ENCODE results near the gene GCDH. TPM values are rescaled to one million over a fixed set of nuclear protein-coding genes. Genes with fewer than 3 reads are reported as not detected.
A peak's percentile ranks its signal among the peaks of the same experiment; 100 is the strongest.

GCDH gene
- total RNA-seq, 1 experiment from 2014 or later, result 15.6 TPM

DNA sequence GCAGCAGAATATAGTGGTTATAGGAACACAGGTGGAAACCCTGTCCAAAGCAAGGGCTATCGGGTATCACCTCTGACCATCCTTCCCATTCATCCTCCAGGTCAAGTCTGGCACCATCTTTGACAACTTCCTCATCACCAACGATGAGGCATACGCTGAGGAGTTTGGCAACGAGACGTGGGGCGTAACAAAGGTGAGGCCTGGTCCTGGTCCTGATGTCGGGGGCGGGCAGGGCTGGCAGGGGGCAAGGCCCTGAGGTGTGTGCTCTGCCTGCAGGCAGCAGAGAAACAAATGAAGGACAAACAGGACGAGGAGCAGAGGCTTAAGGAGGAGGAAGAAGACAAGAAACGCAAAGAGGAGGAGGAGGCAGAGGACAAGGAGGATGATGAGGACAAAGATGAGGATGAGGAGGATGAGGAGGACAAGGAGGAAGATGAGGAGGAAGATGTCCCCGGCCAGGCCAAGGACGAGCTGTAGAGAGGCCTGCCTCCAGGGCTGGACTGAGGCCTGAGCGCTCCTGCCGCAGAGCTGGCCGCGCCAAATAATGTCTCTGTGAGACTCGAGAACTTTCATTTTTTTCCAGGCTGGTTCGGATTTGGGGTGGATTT is 52.6 kb downstream of the GCDH start:
- ChIA-PET POLR2A (no interaction called here), CTCF (interaction anchor here (0.6 kb wide), 1 partner anchor 486 kb away, joined by 9 read pairs; no protein-coding TSS in a partner anchor)
- Histone ChIP-seq H3K9me3 (ENCODE audit: control insufficient read depth, insufficient read depth, low read depth, low read length) (no peaks in the 10 kb centered on the region), H3K4me1 (ENCODE audit: control insufficient read depth, insufficient read depth, low read length) (peaks cover 25% of the 10 kb centered on the region), H3K27ac (ENCODE audit: low read length) (no peak overlapping the region), H3K36me3 (ENCODE audit: control insufficient read depth, insufficient read depth, low read length) (peaks cover 27% of the 10 kb centered on the region), H3K4me3 (ENCODE audit: low read depth in 2 of 2, low read length in 2 of 2) (no peak overlapping the region), H3K27me3 (ENCODE audit: control insufficient read depth, insufficient read depth, low read length) (no peaks in the 10 kb centered on the region)
- no peak for ATAC-seq
- in situ Hi-C loops (cut with HindIII; ENCODE audit: low pct_unique_long_range_greater_than_20kb, low sequenced_read_pairs) (no loop called here), intact Hi-C loops (cut with micrococcal nuclease; ENCODE audit: unreplicated experiment) (no loop called here)
- no peak for DNase-seq (ENCODE audit: low read depth, low spot score)
- no peak for TF ChIP-seq TCF7L2 (IDR thresholded peaks at IDR 0.05; ENCODE audit: low read depth, low read length)
- no peak for TF ChIP-seq SIN3A (IDR thresholded peaks at IDR 0.05; ENCODE audit: borderline replicate concordance, insufficient read depth, low read depth, low read length)
- TF ChIP-seq POLR2AphosphoS5 (IDR thresholded peaks at IDR 0.05; ENCODE audit: low read depth, low read length), result no peak
- TF ChIP-seq, protein P1, sequence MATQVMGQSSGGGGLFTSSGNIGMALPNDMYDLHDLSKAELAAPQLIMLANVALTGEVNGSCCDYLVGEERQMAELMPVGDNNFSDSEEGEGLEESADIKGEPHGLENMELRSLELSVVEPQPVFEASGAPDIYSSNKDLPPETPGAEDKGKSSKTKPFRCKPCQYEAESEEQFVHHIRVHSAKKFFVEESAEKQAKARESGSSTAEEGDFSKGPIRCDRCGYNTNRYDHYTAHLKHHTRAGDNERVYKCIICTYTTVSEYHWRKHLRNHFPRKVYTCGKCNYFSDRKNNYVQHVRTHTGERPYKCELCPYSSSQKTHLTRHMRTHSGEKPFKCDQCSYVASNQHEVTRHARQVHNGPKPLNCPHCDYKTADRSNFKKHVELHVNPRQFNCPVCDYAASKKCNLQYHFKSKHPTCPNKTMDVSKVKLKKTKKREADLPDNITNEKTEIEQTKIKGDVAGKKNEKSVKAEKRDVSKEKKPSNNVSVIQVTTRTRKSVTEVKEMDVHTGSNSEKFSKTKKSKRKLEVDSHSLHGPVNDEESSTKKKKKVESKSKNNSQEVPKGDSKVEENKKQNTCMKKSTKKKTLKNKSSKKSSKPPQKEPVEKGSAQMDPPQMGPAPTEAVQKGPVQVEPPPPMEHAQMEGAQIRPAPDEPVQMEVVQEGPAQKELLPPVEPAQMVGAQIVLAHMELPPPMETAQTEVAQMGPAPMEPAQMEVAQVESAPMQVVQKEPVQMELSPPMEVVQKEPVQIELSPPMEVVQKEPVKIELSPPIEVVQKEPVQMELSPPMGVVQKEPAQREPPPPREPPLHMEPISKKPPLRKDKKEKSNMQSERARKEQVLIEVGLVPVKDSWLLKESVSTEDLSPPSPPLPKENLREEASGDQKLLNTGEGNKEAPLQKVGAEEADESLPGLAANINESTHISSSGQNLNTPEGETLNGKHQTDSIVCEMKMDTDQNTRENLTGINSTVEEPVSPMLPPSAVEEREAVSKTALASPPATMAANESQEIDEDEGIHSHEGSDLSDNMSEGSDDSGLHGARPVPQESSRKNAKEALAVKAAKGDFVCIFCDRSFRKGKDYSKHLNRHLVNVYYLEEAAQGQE (IDR thresholded peaks at IDR 0.05; ENCODE audit: insufficient read depth in 1 of 2, low read depth in 2 of 2, low read length in 1 of 2), result no peak
- TF ChIP-seq, protein P2, sequence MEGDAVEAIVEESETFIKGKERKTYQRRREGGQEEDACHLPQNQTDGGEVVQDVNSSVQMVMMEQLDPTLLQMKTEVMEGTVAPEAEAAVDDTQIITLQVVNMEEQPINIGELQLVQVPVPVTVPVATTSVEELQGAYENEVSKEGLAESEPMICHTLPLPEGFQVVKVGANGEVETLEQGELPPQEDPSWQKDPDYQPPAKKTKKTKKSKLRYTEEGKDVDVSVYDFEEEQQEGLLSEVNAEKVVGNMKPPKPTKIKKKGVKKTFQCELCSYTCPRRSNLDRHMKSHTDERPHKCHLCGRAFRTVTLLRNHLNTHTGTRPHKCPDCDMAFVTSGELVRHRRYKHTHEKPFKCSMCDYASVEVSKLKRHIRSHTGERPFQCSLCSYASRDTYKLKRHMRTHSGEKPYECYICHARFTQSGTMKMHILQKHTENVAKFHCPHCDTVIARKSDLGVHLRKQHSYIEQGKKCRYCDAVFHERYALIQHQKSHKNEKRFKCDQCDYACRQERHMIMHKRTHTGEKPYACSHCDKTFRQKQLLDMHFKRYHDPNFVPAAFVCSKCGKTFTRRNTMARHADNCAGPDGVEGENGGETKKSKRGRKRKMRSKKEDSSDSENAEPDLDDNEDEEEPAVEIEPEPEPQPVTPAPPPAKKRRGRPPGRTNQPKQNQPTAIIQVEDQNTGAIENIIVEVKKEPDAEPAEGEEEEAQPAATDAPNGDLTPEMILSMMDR (IDR thresholded peaks at IDR 0.05), result no peak
- TSS peak; percentile 37 for BruUV-seq (replicated peaks)

DNA sequence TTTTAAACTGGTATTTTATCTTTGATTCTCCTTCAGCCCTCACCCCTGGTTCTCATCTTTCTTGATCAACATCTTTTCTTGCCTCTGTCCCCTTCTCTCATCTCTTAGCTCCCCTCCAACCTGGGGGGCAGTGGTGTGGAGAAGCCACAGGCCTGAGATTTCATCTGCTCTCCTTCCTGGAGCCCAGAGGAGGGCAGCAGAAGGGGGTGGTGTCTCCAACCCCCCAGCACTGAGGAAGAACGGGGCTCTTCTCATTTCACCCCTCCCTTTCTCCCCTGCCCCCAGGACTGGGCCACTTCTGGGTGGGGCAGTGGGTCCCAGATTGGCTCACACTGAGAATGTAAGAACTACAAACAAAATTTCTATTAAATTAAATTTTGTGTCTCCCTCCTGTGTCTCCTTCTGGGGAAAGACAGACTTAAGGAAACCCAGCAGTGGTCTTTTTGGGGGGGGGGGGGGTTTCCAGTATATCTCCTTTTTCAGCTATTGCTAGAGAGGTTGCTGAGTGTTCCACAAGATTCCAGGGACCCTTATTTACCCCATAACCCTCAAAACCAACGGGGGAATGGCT is 53.2 kb downstream of the GCDH start:
- TF ChIP-seq SIN3A (IDR thresholded peaks at IDR 0.05; ENCODE audit: borderline replicate concordance, insufficient read depth, low read depth, low read length), result no peak
- no peak overlapping the region for H3K4me3 ChIP-seq (ENCODE audit: low read depth in 2 of 2, low read length in 2 of 2)
- intact Hi-C loops (cut with micrococcal nuclease; ENCODE audit: unreplicated experiment) (no loop called here), in situ Hi-C loops (cut with HindIII; ENCODE audit: low pct_unique_long_range_greater_than_20kb, low sequenced_read_pairs) (no loop called here)
- peak overlapping the region; percentile 57; the same call in 1 of the 2 replicates for H3K27ac ChIP-seq (ENCODE audit: low read length)
- no peak for DNase-seq (ENCODE audit: low read depth, low spot score)
- BruUV-seq (replicated peaks), result no TSS peak
- no peak for ATAC-seq
- H3K27me3 ChIP-seq (ENCODE audit: control insufficient read depth, insufficient read depth, low read length), result no peaks in the 10 kb centered on the region
- ChIA-PET CTCF (no interaction called here), POLR2A (no interaction called here)
- H3K9me3 ChIP-seq (ENCODE audit: control insufficient read depth, insufficient read depth, low read depth, low read length), result no peaks in the 10 kb centered on the region
- peaks cover 23% of the 10 kb centered on the region for H3K36me3 ChIP-seq (ENCODE audit: control insufficient read depth, insufficient read depth, low read length)
- peaks cover 25% of the 10 kb centered on the region for H3K4me1 ChIP-seq (ENCODE audit: control insufficient read depth, insufficient read depth, low read length)

DNA sequence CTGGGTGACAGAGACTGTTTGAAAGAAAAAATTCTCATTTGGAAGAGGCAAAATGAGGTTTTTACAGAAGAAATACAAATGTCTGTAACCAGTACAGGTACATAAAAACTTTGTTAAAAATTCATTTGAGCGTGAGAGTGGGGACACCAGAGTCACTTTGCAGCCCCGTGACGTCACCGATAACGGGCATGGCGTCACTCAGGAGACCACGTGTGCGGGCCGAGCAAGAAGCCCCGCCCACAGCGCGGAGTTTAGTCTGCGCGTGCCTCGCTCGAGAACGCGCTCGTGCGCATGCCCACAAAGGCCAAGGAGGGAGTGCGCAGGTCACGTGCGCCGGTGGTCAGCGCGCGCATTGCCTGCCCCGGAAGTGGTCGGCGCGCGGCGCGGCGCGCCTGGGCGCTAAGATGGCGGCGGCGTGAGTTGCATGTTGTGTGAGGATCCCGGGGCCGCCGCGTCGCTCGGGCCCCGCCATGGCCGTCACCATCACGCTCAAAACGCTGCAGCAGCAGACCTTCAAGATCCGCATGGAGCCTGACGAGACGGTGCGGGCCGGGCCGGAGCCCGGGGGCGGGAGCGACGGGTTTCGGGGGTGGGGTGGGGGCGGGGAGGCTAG is 54.6 kb downstream of the GCDH start, which contains the start of gene RAD23A:
TSS of gene RAD23A (plus strand) at position 384 of the 613 bp plus-strand sequence. CDS start at position 471, 87 bp downstream.
- ChIA-PET POLR2A (interaction anchor here (0.7 kb wide), 1 partner anchor 55 kb away, joined by 3 read pairs; no protein-coding TSS in a partner anchor), CTCF (no interaction called here)
- ATAC-seq, result peak; percentile 88
- TF ChIP-seq POLR2AphosphoS5 (IDR thresholded peaks at IDR 0.05; ENCODE audit: low read depth, low read length) (peak; percentile 98), SIN3A (IDR thresholded peaks at IDR 0.05; ENCODE audit: borderline replicate concordance, insufficient read depth, low read depth, low read length) (peak; percentile 89; the same call in 1 of the 2 replicates), TCF7L2 (IDR thresholded peaks at IDR 0.05; ENCODE audit: low read depth, low read length) (no peak)
- TF ChIP-seq, protein P2 (IDR thresholded peaks at IDR 0.05), result no peak
- TF ChIP-seq, protein P1 (IDR thresholded peaks at IDR 0.05; ENCODE audit: insufficient read depth in 1 of 2, low read depth in 2 of 2, low read length in 1 of 2), result peak in 1 of 2 experiments; percentile 52; a peak in 1 of 4 replicates
- DNase-seq (ENCODE audit: low read depth, low spot score), result peak; percentile 83
- Histone ChIP-seq H3K4me3 (ENCODE audit: low read depth in 2 of 2, low read length in 2 of 2) (peak within 1 kb of the TSS; percentile 89 to 91), H3K27ac (ENCODE audit: low read length) (peak within 1 kb of the TSS; percentile 98), H3K27me3 (ENCODE audit: control insufficient read depth, insufficient read depth, low read length) (no peaks in the 10 kb centered on the region), H3K9me3 (ENCODE audit: control insufficient read depth, insufficient read depth, low read depth, low read length) (no peaks in the 10 kb centered on the region), H3K36me3 (ENCODE audit: control insufficient read depth, insufficient read depth, low read length) (peaks cover 14% of the 10 kb centered on the region), H3K4me1 (ENCODE audit: control insufficient read depth, insufficient read depth, low read length) (peaks cover 21% of the 10 kb centered on the region)
- intact Hi-C loops (cut with micrococcal nuclease; ENCODE audit: unreplicated experiment) (no loop called here), in situ Hi-C loops (cut with HindIII; ENCODE audit: low pct_unique_long_range_greater_than_20kb, low sequenced_read_pairs) (no loop called here)
- no TSS peak for BruUV-seq (replicated peaks)

Data from Panc1 (cell line).